GM12801 (cell line): ENCODE measurements around the gene ATP1A2.

Experiments
- CTCF ChIP-seq: IDR thresholded peaks from one replicate; pipeline ENCODE4 v1.5.1; 2011; ENCODE audit warnings: control low read depth; ENCODE audit not compliant: insufficient read length; ENCODE audit errors: extremely low read depth

Gene ATP1A2

GRCh38 chr1:160116283-160117147, 956 bp downstream of the ATP1A2 start:
- TF ChIP-seq CTCF = no peak

DNA sequence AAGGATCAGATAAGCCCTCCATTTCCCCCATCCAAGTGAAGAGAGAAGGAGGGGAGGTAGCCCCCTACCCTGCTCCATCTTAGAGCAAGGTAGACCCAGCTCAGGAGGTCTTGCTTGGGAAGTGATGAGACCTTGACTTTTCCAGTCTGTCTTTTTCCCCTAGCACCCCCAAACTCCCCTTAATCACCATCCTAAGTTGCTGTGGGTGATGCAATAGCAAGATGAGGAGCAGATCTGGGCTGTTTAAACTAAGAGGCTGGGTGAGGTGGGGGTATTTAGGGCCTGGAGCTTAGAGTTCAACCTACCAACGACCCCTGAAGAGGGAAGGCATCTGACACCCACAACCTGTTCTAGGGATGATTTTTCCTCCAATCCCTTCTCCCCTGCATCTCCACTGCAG, 1.7 kb downstream of the ATP1A2 start:
- TF ChIP-seq CTCF = no peak

DNA sequence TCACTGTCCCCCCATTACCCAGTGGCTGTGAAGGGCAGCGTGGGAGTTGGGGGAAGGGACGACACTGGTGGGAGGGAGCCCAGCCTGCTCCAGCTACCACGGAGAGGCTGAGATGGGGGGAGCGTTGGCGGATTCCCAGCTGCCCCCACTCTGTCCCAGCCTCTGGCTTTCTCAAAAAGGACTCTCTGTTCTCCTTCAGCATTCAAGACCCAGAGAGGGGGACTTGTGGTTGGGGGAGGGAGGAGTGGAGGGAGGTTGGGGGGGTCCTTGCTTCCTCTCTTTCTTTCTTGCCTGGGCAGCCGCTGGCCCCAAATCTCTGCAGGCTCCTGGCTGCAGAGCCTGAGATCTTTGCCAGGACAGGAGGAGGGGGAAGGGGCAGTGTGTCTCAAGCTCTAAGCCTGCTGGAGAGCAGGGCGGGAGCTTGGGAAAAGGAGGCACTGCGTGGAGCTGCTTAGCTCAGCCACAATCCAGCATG, 2.2 kb downstream of the ATP1A2 start:
- no peak for TF ChIP-seq CTCF

DNA sequence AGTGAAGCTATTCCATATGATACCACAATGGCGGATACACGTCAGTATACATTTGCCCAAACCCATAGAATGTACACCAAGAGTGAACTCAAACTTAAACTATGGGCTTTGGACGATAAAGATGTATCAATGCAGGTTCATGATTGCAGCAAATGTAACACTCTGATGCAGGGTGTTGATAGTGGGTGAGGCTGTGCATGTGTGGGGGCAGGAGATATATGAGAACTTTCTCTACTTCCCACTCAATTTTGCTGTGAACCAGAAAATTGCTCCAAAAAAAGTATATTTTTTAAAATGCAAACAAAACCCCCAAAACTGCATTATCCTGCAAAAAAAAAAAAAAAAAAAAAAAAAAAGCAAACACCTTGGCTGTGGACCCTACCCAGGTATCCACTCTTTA, 3.4 kb downstream of the ATP1A2 start:
- TF ChIP-seq CTCF = no peak

GRCh38 chr1:160120797-160121196, 5.2 kb downstream of the ATP1A2 start:
- no peak for TF ChIP-seq CTCF

DNA sequence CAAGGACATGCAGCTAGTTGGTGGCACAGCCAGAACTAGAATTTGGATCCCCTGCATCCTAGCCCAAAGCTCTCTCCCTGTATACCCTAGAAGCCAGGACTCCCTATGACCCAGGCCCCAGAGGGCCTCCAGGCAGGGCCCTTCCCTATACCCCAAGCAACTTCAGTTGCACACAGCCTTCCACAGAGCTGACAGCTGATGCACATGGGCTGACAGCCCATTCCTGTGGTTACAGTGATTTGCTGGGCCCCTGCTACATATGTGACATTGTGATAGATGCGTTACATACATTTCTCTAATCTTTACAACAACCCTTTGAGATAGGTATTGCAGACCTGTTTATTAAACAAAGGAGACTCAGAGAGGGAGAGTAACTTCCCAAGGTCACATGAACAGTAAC, 5.8 kb downstream of the ATP1A2 start:
- TF ChIP-seq CTCF = no peak

GRCh38 chr1:160122978-160123495, 7.5 kb downstream of the ATP1A2 start:
- no peak for TF ChIP-seq CTCF
